Astrocyte (in vitro differentiated cells and primary cell): ENCODE data around the gene ASF1B.

Experiments
- CTCF ChIP-seq: IDR thresholded peaks from 2 replicates; pipeline ENCODE4 v1.5.1; 2011; ENCODE audit warnings: low read depth, mild to moderate bottlenecking, inconsistent platforms, low read length, moderate library complexity; ENCODE audit not compliant: insufficient read depth
- EZH2 ChIP-seq: IDR thresholded peaks from 2 replicates; pipeline ENCODE4 v1.6.1; 2012; ENCODE audit warnings: mild to moderate bottlenecking, low read length, inconsistent platforms; ENCODE audit not compliant: insufficient read depth

GRCh38 chr19:14166999-14167575 is 30.7 kb upstream of the ASF1B start:
- no peak for TF ChIP-seq CTCF
- no peak for TF ChIP-seq EZH2
